DND-41 (cell line): ENCODE results near the gene DSG3.

Source experiments
- ATAC-seq: fragments of 200-7000 bp; cut with Tn5 transposase; 3 replicates; pipeline ENCODE4 v1.9.1; 2021; ENCODE audit warnings: low read depth; ENCODE audit not compliant: insufficient read depth
- DNase-seq: peaks from one replicate; pipeline ENCODE4 v3.0.0-alpha.2; 2020
- H2AFZ ChIP-seq: 2 replicates; pipeline ENCODE4 v1.6.0; 2012; ENCODE audit warnings: low read depth, low read length
- H3K27ac ChIP-seq: 2 replicates; pipeline ENCODE4 v1.5.1; 2012; ENCODE audit warnings: low read length, inconsistent platforms
- H3K27me3 ChIP-seq: fragments of 200-600 bp; sonication (generic); 2 replicates; pipeline ENCODE4 v1.6.0; 2012; ENCODE audit warnings: low read length, mild to moderate bottlenecking, inconsistent platforms; ENCODE audit not compliant: insufficient read depth, poor library complexity
- H3K36me3 ChIP-seq: 2 replicates; pipeline ENCODE4 v1.5.1; 2012; ENCODE audit warnings: low read length, inconsistent platforms; ENCODE audit not compliant: insufficient read depth
- H3K4me1 ChIP-seq: 2 replicates; pipeline ENCODE4 v1.5.1; 2012; ENCODE audit warnings: mild to moderate bottlenecking, low read length; ENCODE audit not compliant: insufficient read depth
- H3K4me2 ChIP-seq: 2 replicates; pipeline ENCODE4 v1.6.0; 2012; ENCODE audit warnings: mild to moderate bottlenecking, moderate library complexity, low read length, inconsistent platforms; ENCODE audit not compliant: insufficient read depth
- H3K4me3 ChIP-seq, 2 experiments: fragments of 200-600 bp in 1 of 2; shearing (Covaris generic) in 1 of 2; 2 replicates each; pipeline ENCODE4 v1.5.1; 2012 to 2016; ENCODE audit warnings: inconsistent platforms in 2 of 2, low read length in 2 of 2, mild to moderate bottlenecking in 2 of 2, low read depth in 1 of 2, moderate library complexity in 1 of 2
- H3K79me2 ChIP-seq: 2 replicates; pipeline ENCODE4 v1.6.0; 2012; ENCODE audit warnings: low read length, inconsistent platforms; ENCODE audit not compliant: insufficient read depth
- H3K9ac ChIP-seq: 2 replicates; pipeline ENCODE4 v1.6.0; 2012; ENCODE audit warnings: low read depth, mild to moderate bottlenecking, inconsistent platforms, low read length, moderate library complexity
- H3K9me3 ChIP-seq: 2 replicates; pipeline ENCODE4 v1.5.1; 2012; ENCODE audit warnings: low read length, moderate library complexity, mild to moderate bottlenecking, inconsistent platforms; ENCODE audit not compliant: insufficient read depth, severe bottlenecking
- H4K20me1 ChIP-seq: 2 replicates; pipeline ENCODE4 v1.6.0; 2012; ENCODE audit warnings: low read length; ENCODE audit not compliant: insufficient read depth
- EZH2 ChIP-seq: IDR thresholded peaks from 3 replicates; pipeline ENCODE4 v1.6.1; 2012; ENCODE audit warnings: borderline replicate concordance, low read depth, mild to moderate bottlenecking, moderate library complexity, low read length, inconsistent platforms; ENCODE audit not compliant: severe bottlenecking
- TF ChIP-seq, protein P1 (sequence below): IDR thresholded peaks from 2 replicates; pipeline ENCODE4 v1.5.1; 2012; ENCODE audit warnings: borderline replicate concordance, low read length, moderate library complexity, mild to moderate bottlenecking; ENCODE audit not compliant: poor library complexity, severe bottlenecking; ENCODE audit errors: extremely low read depth

DSG3 gene

DNA sequence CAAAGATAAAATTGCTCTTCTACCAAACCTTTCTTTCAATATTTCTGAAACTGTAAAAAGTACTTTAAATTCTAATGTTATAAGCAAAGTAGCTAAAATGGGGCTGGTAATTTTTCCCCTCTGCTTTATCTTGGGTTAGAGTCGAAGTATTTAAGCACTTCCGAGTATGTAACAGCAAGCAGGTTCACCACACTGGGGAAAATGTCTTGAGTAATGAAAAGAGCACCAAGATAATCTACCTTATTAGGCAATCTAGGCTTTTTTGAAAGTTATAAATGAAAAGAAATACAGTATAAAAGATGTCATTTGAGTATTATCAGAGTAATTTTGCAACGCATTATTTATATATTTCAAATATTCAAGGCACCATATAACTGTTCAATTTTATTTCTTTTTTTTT, 687 bp upstream of the DSG3 start:
- DNase-seq (no peak), ATAC-seq (no peak)
- Histone ChIP-seq H3K79me2 (no peaks in the 10 kb centered on the region), H3K4me3 (no peak overlapping the region), H3K36me3 (no peaks in the 10 kb centered on the region), H3K4me1 (no peaks in the 10 kb centered on the region), H3K27ac (no peak overlapping the region), H4K20me1 (no peaks in the 10 kb centered on the region), H3K4me2 (no peak overlapping the region), H3K9ac (no peak overlapping the region), H2AFZ (no peak overlapping the region), H3K27me3 (peaks cover 3% of the 10 kb centered on the region), H3K9me3 (no peaks in the 10 kb centered on the region)
- TF ChIP-seq EZH2, result no peak
- TF ChIP-seq, protein P1, sequence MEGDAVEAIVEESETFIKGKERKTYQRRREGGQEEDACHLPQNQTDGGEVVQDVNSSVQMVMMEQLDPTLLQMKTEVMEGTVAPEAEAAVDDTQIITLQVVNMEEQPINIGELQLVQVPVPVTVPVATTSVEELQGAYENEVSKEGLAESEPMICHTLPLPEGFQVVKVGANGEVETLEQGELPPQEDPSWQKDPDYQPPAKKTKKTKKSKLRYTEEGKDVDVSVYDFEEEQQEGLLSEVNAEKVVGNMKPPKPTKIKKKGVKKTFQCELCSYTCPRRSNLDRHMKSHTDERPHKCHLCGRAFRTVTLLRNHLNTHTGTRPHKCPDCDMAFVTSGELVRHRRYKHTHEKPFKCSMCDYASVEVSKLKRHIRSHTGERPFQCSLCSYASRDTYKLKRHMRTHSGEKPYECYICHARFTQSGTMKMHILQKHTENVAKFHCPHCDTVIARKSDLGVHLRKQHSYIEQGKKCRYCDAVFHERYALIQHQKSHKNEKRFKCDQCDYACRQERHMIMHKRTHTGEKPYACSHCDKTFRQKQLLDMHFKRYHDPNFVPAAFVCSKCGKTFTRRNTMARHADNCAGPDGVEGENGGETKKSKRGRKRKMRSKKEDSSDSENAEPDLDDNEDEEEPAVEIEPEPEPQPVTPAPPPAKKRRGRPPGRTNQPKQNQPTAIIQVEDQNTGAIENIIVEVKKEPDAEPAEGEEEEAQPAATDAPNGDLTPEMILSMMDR, result no peak

DNA sequence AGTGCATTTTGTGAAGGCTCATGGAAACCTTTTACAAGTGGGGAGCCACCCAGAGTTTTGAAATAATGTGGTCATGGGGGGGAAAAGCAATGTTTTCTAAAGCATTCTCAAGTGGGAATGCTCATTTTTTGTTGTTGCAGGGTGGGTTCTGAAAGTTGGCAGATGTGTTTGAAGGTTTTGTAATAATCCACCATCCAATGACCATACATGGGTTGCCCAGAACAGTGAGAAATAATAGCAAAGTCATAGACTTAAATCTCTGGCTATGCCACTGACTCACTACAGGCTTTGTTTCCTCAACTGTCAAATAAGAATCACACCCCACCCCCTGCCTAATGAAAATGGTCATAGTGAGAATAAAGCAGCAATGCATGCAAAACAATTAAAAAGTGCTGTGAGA, 2.9 kb downstream of the DSG3 start:
- no peak for DNase-seq
- Histone ChIP-seq H2AFZ (no peak overlapping the region), H3K9me3 (no peaks in the 10 kb centered on the region), H3K4me3 (no peak overlapping the region), H3K4me1 (no peaks in the 10 kb centered on the region), H3K27ac (no peak overlapping the region), H3K4me2 (no peak overlapping the region), H3K36me3 (no peaks in the 10 kb centered on the region), H3K27me3 (peaks cover 3% of the 10 kb centered on the region), H4K20me1 (no peaks in the 10 kb centered on the region), H3K9ac (no peak overlapping the region), H3K79me2 (no peaks in the 10 kb centered on the region)
- TF ChIP-seq, protein P1, result no peak
- TF ChIP-seq EZH2, result no peak
- no peak for ATAC-seq

DNA sequence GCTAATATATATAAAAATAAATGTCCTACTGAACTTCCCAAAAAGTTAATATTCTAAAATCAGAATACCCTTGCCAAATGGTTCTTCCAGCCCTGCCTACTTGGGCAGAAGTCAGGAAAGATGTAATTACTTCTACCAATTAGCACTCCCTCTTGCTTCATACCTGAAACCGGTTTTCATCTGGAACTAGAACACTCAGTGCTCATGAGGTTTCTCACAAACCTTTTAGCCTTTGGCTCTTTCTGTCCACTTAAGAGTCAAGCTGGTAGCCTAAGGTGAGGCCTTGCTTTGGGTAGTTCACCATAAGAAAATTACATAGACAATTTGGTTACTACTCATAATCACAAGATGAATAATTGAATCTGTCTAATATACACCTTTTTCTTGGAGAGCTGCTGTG, 4.1 kb downstream of the DSG3 start:
- H3K4me3 ChIP-seq, result no peak overlapping the region
- no peak for ATAC-seq
- no peak overlapping the region for H3K9ac ChIP-seq
- H3K27ac ChIP-seq, result no peak overlapping the region
- no peaks in the 10 kb centered on the region for H3K36me3 ChIP-seq
- H3K27me3 ChIP-seq, result peaks cover 3% of the 10 kb centered on the region
- H4K20me1 ChIP-seq, result no peaks in the 10 kb centered on the region
- H2AFZ ChIP-seq, result no peak overlapping the region
- no peaks in the 10 kb centered on the region for H3K9me3 ChIP-seq
- H3K79me2 ChIP-seq, result no peaks in the 10 kb centered on the region
- TF ChIP-seq, protein P1, result no peak
- TF ChIP-seq EZH2, result no peak
- no peaks in the 10 kb centered on the region for H3K4me1 ChIP-seq
- DNase-seq, result no peak
- H3K4me2 ChIP-seq, result no peak overlapping the region
